Loucy (cell line): Measurements from ENCODE around the gene UNC13D.
"Not testable (repeated sequence)": the region's sequence is repeated elsewhere in the genome, so short reads cannot be mapped to it uniquely, and the experiment has no call there.

Experiments
- H2AFZ ChIP-seq: fragments of 200-600 bp; sonication (generic); 2 replicates; pipeline ENCODE4 v1.6.0; 2016; ENCODE audit warnings: antibody characterized with exemption, mild to moderate bottlenecking, low read length, moderate library complexity
- H3F3A ChIP-seq: fragments of 200-600 bp; 2 replicates; pipeline ENCODE4 v1.6.0; 2016; ENCODE audit warnings: antibody characterized with exemption, low read depth, mild to moderate bottlenecking
- H3K27me3 ChIP-seq: fragments of 200-600 bp; sonication (generic); 2 replicates; pipeline ENCODE4 v1.6.1; 2014; ENCODE audit warnings: low read length, mild to moderate bottlenecking; ENCODE audit not compliant: insufficient read depth, poor library complexity, severe bottlenecking
- H3K36me3 ChIP-seq: fragments of 200-600 bp; sonication (generic); 2 replicates; pipeline ENCODE4 v1.6.1; 2016; ENCODE audit warnings: low read length; ENCODE audit not compliant: insufficient read depth
- H3K4me1 ChIP-seq: fragments of 200-600 bp; sonication (generic); 2 replicates; pipeline ENCODE4 v1.5.1; 2014; ENCODE audit warnings: low read length, mild to moderate bottlenecking; ENCODE audit not compliant: insufficient read depth, poor library complexity, severe bottlenecking
- H3K4me2 ChIP-seq: fragments of 200-600 bp; sonication (generic); 2 replicates; pipeline ENCODE4 v1.6.0; 2014; ENCODE audit warnings: antibody characterized with exemption, low read length, low read depth, mild to moderate bottlenecking; ENCODE audit not compliant: poor library complexity, severe bottlenecking
- H3K4me3 ChIP-seq: fragments of 200-600 bp; sonication (generic); 2 replicates; pipeline ENCODE4 v1.5.1; 2014; ENCODE audit warnings: low read length, mild to moderate bottlenecking, mixed read lengths; ENCODE audit not compliant: poor library complexity, severe bottlenecking
- H3K79me2 ChIP-seq: fragments of 200-600 bp; sonication (generic); 2 replicates; pipeline ENCODE4 v1.6.1; 2014; ENCODE audit warnings: low read length; ENCODE audit not compliant: insufficient read depth
- H3K9ac ChIP-seq: fragments of 200-600 bp; sonication (generic); 2 replicates; pipeline ENCODE4 v1.6.0; 2014; ENCODE audit warnings: mild to moderate bottlenecking, low read depth, low read length, moderate library complexity; ENCODE audit not compliant: poor library complexity, severe bottlenecking
- H3K9me2 ChIP-seq: fragments of 200-600 bp; sonication (generic); replicated peaks from 2 replicates; pipeline ENCODE4 v1.6.1; 2016; ENCODE audit warnings: low read depth, low read length, mixed read lengths
- H3K9me3 ChIP-seq: fragments of 200-600 bp; sonication (generic); 2 replicates; pipeline ENCODE4 v1.6.1; 2014; ENCODE audit warnings: mild to moderate bottlenecking, antibody characterized with exemption, low read length, low read depth; ENCODE audit not compliant: insufficient read depth
- H4K20me1 ChIP-seq: fragments of 200-600 bp; sonication (generic); 2 replicates; pipeline ENCODE4 v1.6.0; 2014; ENCODE audit warnings: antibody characterized with exemption, low read length, mild to moderate bottlenecking; ENCODE audit not compliant: insufficient read depth, poor library complexity, severe bottlenecking
- EZH2phosphoT487 ChIP-seq: fragments of 200-600 bp; IDR thresholded peaks from 2 replicates; pipeline ENCODE4 v1.6.1; 2018; ENCODE audit warnings: antibody characterized with exemption, mild to moderate bottlenecking, moderate library complexity, borderline replicate concordance
- TF ChIP-seq, protein P1 (sequence below): fragments of 200-600 bp; sonication (generic); conservative IDR thresholded peaks from 2 replicates; pipeline ENCODE4 v1.5.1; 2014; ENCODE audit warnings: mild to moderate bottlenecking, antibody characterized with exemption, low read length

The UNC13D gene

DNA sequence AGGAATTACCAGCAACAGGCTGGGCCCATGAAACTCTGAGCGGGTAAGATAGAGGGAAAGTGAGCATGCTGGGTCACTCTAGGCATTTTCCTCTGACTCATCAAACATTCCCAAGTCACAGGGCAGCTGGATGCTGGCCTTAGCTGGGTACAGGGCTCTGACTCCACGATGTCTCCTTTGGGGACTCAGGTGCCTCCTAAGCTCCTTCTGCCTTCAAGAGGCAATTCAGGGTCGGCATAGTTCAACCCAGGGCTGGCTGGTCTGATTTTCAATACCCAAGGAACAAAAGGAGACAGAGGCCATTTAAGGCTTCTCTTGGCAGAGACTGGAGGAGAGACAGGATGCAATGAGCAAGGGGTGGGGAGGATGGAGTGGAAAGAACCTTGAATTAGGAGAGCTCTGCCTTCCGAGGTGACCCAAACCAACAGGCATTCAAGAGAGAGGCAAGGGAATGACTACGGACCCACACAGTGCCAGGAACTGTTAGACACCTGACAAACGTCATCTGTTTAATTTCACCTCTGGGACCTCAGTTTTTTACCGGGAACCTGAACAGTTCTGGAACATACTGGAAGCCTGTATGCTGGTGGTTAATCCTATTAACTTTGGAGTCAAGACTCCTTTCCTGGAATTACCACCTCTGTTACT is 10.0 kb upstream of the UNC13D start:
- Histone ChIP-seq H3K4me2 (peak overlapping the region; percentile 99), H3K4me1 (peaks cover 30% of the 10 kb centered on the region), H3F3A (peaks cover 6% of the 10 kb centered on the region; the same call in 1 of the 2 replicates), H3K27me3 (no peaks in the 10 kb centered on the region), H3K9ac (peak overlapping the region; percentile 78), H2AFZ (no peak overlapping the region), H3K9me3 (no peaks in the 10 kb centered on the region), H3K4me3 (peak overlapping the region; percentile 89), H3K36me3 (peaks cover 4% of the 10 kb centered on the region; the same call in 1 of the 2 replicates), H4K20me1 (peaks cover 7% of the 10 kb centered on the region), H3K9me2 (no peaks in the 10 kb centered on the region), H3K79me2 (peaks cover 24% of the 10 kb centered on the region)
- TF ChIP-seq, protein P1, sequence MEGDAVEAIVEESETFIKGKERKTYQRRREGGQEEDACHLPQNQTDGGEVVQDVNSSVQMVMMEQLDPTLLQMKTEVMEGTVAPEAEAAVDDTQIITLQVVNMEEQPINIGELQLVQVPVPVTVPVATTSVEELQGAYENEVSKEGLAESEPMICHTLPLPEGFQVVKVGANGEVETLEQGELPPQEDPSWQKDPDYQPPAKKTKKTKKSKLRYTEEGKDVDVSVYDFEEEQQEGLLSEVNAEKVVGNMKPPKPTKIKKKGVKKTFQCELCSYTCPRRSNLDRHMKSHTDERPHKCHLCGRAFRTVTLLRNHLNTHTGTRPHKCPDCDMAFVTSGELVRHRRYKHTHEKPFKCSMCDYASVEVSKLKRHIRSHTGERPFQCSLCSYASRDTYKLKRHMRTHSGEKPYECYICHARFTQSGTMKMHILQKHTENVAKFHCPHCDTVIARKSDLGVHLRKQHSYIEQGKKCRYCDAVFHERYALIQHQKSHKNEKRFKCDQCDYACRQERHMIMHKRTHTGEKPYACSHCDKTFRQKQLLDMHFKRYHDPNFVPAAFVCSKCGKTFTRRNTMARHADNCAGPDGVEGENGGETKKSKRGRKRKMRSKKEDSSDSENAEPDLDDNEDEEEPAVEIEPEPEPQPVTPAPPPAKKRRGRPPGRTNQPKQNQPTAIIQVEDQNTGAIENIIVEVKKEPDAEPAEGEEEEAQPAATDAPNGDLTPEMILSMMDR: no peak
- TF ChIP-seq EZH2phosphoT487: no peak

GRCh38 chr17:75853433-75853832 is 9.2 kb upstream of the UNC13D start:
- TF ChIP-seq EZH2phosphoT487: no peak
- TF ChIP-seq, protein P1: no peak
- Histone ChIP-seq H3K27me3 (no peaks in the 10 kb centered on the region), H3K4me3 (no peak overlapping the region), H3K4me1 (peaks cover 30% of the 10 kb centered on the region), H4K20me1 (peaks cover 7% of the 10 kb centered on the region), H3K79me2 (peaks cover 24% of the 10 kb centered on the region), H3K9ac (peak overlapping the region; percentile 32), H3K36me3 (peaks cover 4% of the 10 kb centered on the region; the same call in 1 of the 2 replicates), H3K9me3 (no peaks in the 10 kb centered on the region), H3K4me2 (peak overlapping the region; percentile 99), H3K9me2 (no peaks in the 10 kb centered on the region), H3F3A (peaks cover 3% of the 10 kb centered on the region; the same call in 1 of the 2 replicates), H2AFZ (no peak overlapping the region)

DNA sequence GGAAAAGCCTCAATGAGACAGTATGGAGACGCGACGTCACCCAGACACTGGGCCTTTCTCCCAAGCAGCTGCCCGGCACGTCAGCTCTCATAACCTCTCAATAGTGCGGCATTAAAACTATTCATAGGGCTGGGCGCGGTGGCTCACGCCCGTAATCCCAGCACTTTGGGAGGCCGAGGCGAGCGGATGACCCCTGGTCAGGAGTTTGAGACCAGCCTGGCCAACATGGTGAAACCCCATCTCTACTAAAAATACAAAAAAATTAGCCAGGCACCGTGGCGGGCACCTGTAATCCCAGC is 7.4 kb upstream of the UNC13D start:
- H3K9me2 ChIP-seq, H3K4me3 ChIP-seq, H3F3A ChIP-seq, H4K20me1 ChIP-seq, H3K36me3 ChIP-seq, H3K9me3 ChIP-seq, H3K4me2 ChIP-seq, H3K9ac ChIP-seq, H3K27me3 ChIP-seq, H2AFZ ChIP-seq: not testable (repeated sequence)
- Histone ChIP-seq H3K4me1 (peaks cover 21% of the 10 kb centered on the region), H3K79me2 (peaks cover 23% of the 10 kb centered on the region)
